Psoas muscle (tissue), 8 donors: ENCODE measurements around the gene CSRNP3. TPM values are rescaled to one million over a fixed set of nuclear protein-coding genes. Genes with fewer than 3 reads are reported as not detected.

Source experiments
- ATAC-seq, 4 donors: fragments of 200-7000 bp; cut with Tn5 transposase; one replicate each; pipeline ENCODE4 v1.9.1; 2020; ENCODE audit warnings: moderate library complexity in 3 of 4, mild to moderate bottlenecking in 2 of 4
- DNase-seq, 2 donors: peaks; one replicate each; pipeline ENCODE4 v3.0.0-alpha.2; 2020
- H3K27ac ChIP-seq: fragments of 200-600 bp; one replicate; pipeline ENCODE4 v1.8.0; 2022
- H3K27me3 ChIP-seq, 3 donors: fragments of 200-600 bp in 1 of 3; one replicate each; pipeline versions ENCODE4 v1.6.1 to v1.8.0; 2013 to 2022; ENCODE audit warnings: low read length in 2 of 3, mild to moderate bottlenecking in 2 of 3, moderate library complexity in 1 of 3; ENCODE audit not compliant: insufficient read depth in 3 of 3
- H3K36me3 ChIP-seq, 2 donors: fragments of 200-600 bp in 1 of 2; one replicate each; pipeline versions ENCODE4 v1.6.1 to v1.8.0; 2013 to 2022; ENCODE audit warnings: low read depth in 1 of 2, mild to moderate bottlenecking in 1 of 2, moderate library complexity in 1 of 2; ENCODE audit not compliant: insufficient read depth in 1 of 2
- H3K4me1 ChIP-seq: fragments of 200-600 bp; one replicate; pipeline ENCODE4 v1.8.0; 2022
- H3K4me3 ChIP-seq: fragments of 200-600 bp; one replicate; pipeline ENCODE4 v1.8.0; 2022; ENCODE audit warnings: mild to moderate bottlenecking
- H3K9me3 ChIP-seq: fragments of 200-600 bp; one replicate; pipeline ENCODE4 v1.8.0; 2022
- WGBS, 3 donors: extraction: QIAGEN DNeasy Blood & Tissue Kit; methylation state at CpG; one replicate each; pipeline versions ENCODE4 v1.1.6 to v1.1.7; 2013; 5-methylcytosine and 5-hydroxymethylcytosine counted together
- intact Hi-C, 2 donors: fragments of 100-400 bp; cut with DNase I; formaldehyde crosslinking; loops; one replicate each; pipeline versions ENCODE4 v1.11.0 to v1.14.2; 2022
- polyA plus RNA-seq, 3 donors: library from polyadenylated mRNA; stranded (reverse); fragments of 200-250 nt; gene quantifications; one replicate each; pipeline ENCODE4 v1.2.3, GENCODE V29; 2013
- total RNA-seq, 4 donors: library from RNA; stranded (reverse); fragmentation: NEBNext Ultra II Directional in 2 of 4; extraction: Animal tissue kit (Norgen Biotek cat#: 25700) in 2 of 4; gene quantifications; one replicate each; pipeline versions ENCODE4 v1.2.1 to v1.2.4, GENCODE V29; 2021 to 2023
- TF ChIP-seq, protein P1 (sequence below): fragments of 200-600 bp; IDR thresholded peaks from one replicate; pipeline ENCODE4 v1.8.0; 2022; ENCODE audit warnings: antibody characterized with exemption
- donor health status: healthy with polysubstance abuse.
- donor health status: DM: no; HTN: no; CAD: no; lungs with moderate emphysema.
- donor health status: Bipolar disorder and iron deficiency.
- donor health status: healthy.
- donor health status: DM: yes; HTN: yes; CAD: no.
- donor health status: DM: no; HTN: no; CAD: no.
- donor health status: DM: no; HTN: no; CAD: no.
- donor health status: DM: yes; HTN: yes; CAD: no.

Gene CSRNP3
- total and polyA plus RNA-seq, 7 donors, result 0.04 to 1.6 (median 0.13) TPM; not detected in 1

DNA sequence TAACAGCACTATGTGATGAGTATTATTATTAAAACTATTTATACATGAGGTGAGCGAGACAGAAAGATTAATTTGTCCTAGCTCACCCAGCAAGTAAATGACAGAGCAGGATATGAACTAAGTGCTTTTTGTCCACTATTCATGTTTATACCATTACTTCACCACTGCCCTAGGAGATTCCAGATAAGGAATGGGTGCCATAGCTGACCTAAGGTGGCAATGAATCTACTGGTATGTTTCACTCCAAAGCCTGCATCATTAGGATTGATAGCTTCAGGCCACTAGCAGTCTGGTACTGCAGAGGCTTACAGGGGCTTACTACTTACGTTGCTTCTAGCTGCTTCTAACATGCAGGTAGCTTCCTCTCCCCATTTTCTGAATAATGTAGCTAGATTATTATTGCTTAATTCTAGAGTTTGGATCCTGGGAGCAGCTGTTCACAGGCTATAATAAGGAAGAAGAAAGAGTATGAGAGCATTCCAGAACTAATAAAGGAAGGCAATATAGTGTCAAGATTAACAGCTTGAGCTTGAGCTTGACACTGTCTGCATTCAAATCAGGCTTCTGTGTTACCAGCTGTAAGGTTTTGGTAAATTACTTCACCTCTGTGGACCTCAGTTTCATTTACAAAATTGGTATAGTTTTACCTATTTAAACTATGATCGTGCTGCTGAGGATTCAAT, 170.9 kb downstream of the CSRNP3 start:
- TF ChIP-seq, protein P1, sequence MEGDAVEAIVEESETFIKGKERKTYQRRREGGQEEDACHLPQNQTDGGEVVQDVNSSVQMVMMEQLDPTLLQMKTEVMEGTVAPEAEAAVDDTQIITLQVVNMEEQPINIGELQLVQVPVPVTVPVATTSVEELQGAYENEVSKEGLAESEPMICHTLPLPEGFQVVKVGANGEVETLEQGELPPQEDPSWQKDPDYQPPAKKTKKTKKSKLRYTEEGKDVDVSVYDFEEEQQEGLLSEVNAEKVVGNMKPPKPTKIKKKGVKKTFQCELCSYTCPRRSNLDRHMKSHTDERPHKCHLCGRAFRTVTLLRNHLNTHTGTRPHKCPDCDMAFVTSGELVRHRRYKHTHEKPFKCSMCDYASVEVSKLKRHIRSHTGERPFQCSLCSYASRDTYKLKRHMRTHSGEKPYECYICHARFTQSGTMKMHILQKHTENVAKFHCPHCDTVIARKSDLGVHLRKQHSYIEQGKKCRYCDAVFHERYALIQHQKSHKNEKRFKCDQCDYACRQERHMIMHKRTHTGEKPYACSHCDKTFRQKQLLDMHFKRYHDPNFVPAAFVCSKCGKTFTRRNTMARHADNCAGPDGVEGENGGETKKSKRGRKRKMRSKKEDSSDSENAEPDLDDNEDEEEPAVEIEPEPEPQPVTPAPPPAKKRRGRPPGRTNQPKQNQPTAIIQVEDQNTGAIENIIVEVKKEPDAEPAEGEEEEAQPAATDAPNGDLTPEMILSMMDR, result no peak
- no peak for ATAC-seq
- WGBS, 3 donors, result 55 to 79% (median 73%) methylated on average over 3 of the region's 3 CpGs
- no peaks in the 10 kb centered on the region for H3K4me1 ChIP-seq
- H3K4me3 ChIP-seq, result no peak overlapping the region
- H3K9me3 ChIP-seq, result no peaks in the 10 kb centered on the region
- DNase-seq, result no peak
- peaks cover 0 to 2% of the 10 kb centered on the region in 2 donors for H3K36me3 ChIP-seq
- no peaks in the 10 kb centered on the region for H3K27me3 ChIP-seq
- intact Hi-C loops, result no loop called here
- H3K27ac ChIP-seq, result no peak overlapping the region

DNA sequence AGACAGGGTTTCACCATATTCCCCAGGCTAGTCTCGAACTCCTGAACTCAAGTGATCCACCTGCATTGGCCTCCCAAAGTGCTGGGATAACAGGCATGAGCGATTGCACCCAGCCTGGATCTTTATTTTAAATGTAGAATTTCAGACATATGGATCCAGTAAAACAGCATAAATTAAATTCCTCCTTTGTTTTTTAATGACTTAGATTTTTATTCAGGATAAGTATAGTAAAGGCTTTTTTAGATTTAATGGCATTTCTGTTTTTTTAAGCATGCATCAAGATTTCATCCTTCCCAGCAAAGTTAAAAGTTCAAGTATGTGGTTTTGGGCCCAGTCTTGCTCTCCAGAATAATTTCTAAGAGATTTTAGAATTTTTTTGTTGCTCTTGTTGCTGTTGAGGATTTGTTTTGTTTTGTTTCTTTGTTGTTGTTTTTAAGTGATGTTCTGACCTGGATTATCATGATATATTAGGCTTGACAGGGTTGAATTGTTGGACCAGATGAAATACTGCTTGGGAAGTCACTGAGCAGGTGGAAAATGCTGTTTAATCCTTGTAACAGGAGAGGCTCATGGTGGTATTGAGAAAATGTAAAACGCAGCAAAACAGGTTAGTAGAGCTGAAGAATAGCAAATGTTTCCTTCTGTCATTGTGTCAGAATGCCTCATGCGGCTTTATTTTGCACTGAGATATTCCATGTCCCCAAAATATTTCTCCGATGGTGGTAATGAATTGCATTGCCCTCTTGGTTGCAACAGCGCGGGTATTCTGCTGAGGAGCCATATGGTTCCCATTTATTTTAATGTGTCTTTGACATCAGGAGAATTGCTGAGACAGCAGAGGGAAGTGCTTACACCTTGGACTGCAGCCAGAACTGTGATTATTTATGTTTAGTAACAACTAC, 176.7 kb downstream of the CSRNP3 start:
- no peaks in the 10 kb centered on the region for H3K27me3 ChIP-seq
- H3K27ac ChIP-seq, result no peak overlapping the region
- TF ChIP-seq, protein P1, result no peak
- WGBS, 3 donors, result 37 to 46% (median 38%) methylated on average over 7 of the region's 7 CpGs
- no peaks in the 10 kb centered on the region for H3K4me1 ChIP-seq
- H3K36me3 ChIP-seq, result no peaks in the 10 kb centered on the region
- ATAC-seq (no peak), DNase-seq (no peak)
- H3K4me3 ChIP-seq, result no peak overlapping the region
- intact Hi-C loops, result no loop called here
- H3K9me3 ChIP-seq, result no peaks in the 10 kb centered on the region

DNA sequence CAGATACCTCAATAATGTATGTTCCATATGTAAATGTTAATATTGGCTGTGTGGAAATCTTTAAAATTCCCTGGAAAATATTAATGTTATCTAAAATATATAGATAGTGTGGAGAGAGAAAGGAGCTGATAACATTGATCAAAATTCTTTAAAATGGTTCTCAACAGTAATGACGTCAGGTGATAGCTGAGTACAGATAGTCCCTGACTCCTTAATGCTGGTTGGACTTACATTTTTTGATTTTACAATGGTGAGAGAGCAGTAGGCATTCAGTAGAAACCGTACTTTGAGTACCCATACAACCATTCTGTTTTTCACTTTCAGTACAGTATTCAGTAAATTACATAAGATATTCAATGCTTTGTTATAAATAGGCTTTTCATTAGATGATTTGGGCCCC, 177.9 kb downstream of the CSRNP3 start:
- no peaks in the 10 kb centered on the region for H3K9me3 ChIP-seq
- TF ChIP-seq, protein P1, result no peak
- ATAC-seq (no peak), DNase-seq (no peak)
- WGBS, 3 donors, result 88 to 93% (median 89%) methylated on average over 2 of the region's 2 CpGs
- no peaks in the 10 kb centered on the region for H3K36me3 ChIP-seq
- H3K4me3 ChIP-seq, result no peak overlapping the region
- H3K27ac ChIP-seq, result no peak overlapping the region
- H3K4me1 ChIP-seq, result no peaks in the 10 kb centered on the region
- intact Hi-C loops, result no loop called here
- H3K27me3 ChIP-seq, result no peaks in the 10 kb centered on the region

DNA sequence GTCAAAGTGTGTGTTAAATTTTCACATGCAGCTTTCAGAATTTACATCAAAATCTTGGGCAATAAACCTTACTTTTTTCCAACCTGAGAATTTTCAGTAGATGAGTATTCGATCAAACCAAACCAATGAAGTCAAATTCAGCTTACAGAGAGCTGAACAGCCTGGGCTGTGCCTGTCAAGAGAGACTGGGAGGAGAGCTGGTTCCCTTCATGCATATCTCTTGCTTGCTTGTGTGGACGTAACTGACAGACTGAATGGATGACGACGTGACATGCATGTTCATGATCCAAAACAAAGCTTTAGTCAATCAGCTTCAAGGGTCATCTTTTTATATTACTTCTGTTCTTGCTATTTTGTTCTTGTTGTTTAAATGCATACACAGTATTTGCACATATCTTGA, 179.3 kb downstream of the CSRNP3 start:
- H3K27me3 ChIP-seq, result no peaks in the 10 kb centered on the region
- H3K4me1 ChIP-seq, result no peaks in the 10 kb centered on the region
- H3K36me3 ChIP-seq, result no peaks in the 10 kb centered on the region
- ATAC-seq (no peak), DNase-seq (no peak)
- 73 to 84% (median 75%) methylated on average over 4 of the region's 4 CpGs for WGBS, 3 donors
- intact Hi-C loops, result no loop called here
- no peaks in the 10 kb centered on the region for H3K9me3 ChIP-seq
- H3K4me3 ChIP-seq, result no peak overlapping the region
- TF ChIP-seq, protein P1, result no peak
- no peak overlapping the region for H3K27ac ChIP-seq
